ENCODE measurements around the gene RPL18A. TPM values are rescaled to one million over a fixed set of nuclear protein-coding genes. Genes with fewer than 3 reads are reported as not detected.
A peak's percentile ranks its signal among the peaks of the same experiment; 100 is the strongest.

The RPL18A gene
- total RNA-seq, 1 donor from 2014 or later = 1,135 TPM

DNA sequence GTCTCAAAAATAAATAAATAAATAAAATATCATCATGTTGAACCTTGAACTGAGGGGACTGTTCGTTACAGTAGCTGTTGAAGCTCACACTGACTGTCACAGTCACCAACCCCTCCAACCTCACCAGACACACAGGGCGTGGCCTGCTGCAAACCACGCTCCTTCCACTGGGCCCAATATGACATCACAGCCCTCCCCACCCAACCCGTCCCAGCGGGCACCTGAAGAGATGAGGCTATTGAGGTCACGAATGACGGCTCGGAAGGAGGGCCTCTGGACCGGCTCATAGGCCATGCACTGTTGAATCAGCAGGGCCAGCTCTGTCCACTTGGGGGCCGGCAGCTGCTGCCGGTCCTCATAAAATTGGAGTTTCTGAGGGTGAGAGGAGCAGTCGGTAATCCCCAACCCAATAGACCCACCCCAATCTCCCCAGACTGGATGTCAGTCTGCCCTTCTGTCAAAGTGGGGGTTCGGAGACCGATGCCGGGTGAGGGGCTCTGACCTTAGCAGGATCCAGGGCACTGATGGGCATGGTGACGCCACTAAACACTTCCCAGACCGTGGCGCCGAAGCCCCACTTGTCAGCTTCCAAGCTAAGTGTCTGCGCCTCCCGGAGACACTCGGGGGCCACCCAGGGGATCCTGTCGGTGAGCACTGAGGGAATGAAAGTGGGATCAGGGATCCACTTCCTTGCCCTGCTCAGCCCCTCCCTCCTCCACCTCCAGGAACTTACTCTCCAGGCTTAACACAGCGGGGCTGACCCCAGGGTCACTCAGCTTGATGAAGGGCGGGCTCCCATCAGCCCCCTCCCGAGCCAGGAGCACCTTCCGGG is 25.1 kb upstream of the RPL18A start:
- Mint-ChIP-seq H3K4me3 (ENCODE audit: unreplicated experiment) (no peak overlapping the region), H3K36me3 (ENCODE audit: unreplicated experiment) (peaks cover 7% of the 10 kb centered on the region), H3K27me3 (ENCODE audit: unreplicated experiment) (peaks cover 14% of the 10 kb centered on the region), H3K4me1 (ENCODE audit: low read depth, unreplicated experiment) (no peaks in the 10 kb centered on the region), H3K9me3 (ENCODE audit: unreplicated experiment) (peaks cover 8% of the 10 kb centered on the region), H3K27ac (ENCODE audit: unreplicated experiment) (no peak overlapping the region)
- no peak for DNase-seq
- TF ChIP-seq, protein P1, sequence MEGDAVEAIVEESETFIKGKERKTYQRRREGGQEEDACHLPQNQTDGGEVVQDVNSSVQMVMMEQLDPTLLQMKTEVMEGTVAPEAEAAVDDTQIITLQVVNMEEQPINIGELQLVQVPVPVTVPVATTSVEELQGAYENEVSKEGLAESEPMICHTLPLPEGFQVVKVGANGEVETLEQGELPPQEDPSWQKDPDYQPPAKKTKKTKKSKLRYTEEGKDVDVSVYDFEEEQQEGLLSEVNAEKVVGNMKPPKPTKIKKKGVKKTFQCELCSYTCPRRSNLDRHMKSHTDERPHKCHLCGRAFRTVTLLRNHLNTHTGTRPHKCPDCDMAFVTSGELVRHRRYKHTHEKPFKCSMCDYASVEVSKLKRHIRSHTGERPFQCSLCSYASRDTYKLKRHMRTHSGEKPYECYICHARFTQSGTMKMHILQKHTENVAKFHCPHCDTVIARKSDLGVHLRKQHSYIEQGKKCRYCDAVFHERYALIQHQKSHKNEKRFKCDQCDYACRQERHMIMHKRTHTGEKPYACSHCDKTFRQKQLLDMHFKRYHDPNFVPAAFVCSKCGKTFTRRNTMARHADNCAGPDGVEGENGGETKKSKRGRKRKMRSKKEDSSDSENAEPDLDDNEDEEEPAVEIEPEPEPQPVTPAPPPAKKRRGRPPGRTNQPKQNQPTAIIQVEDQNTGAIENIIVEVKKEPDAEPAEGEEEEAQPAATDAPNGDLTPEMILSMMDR (IDR thresholded peaks at IDR 0.05; ENCODE audit: partially characterized antibody, unreplicated experiment) = no peak

DNA sequence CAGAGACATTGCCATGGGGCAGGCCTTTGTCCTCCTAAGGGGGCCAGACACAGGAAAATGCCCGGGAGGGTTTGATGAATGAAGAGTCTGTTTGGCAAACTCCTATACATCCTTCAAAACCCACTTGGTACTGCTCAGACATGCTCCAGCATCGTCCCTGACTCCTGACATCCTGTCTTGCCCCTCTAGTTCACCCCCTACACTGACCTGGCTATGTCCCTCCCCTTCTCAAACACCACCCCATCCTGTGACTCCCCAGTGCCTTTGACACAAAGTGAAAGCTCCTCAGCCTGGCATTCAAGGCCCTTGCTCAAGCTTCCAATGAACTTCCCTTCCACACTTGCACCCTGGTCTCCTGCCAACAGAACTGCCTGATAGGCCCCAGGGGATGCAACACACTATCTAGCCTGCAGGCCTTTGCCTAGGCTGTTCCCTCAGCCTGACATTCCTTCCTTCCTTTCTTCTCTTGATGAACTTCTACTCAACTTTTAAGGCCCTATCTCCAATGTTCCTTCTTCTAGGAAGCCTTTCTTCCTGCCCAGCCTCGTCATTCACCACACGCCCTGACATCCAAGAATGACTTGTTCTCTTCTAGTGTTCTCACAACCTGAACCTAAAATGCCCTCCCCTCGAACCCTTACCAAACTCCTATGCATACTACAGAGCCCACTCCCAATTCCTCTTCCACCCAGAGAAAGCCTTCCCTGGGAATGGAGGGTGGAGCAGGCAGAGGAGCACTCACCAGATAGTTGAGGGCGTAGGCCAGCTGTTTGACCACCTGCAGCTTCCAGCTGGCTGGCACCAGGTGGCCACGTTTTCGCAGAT is 24.3 kb upstream of the RPL18A start:
- TF ChIP-seq, protein P1 (IDR thresholded peaks at IDR 0.05; ENCODE audit: partially characterized antibody, unreplicated experiment) = no peak
- peaks cover 8% of the 10 kb centered on the region for H3K9me3 Mint-ChIP-seq (ENCODE audit: unreplicated experiment)
- H3K27ac Mint-ChIP-seq (ENCODE audit: unreplicated experiment) = peak overlapping the region; percentile 59
- DNase-seq = no peak
- H3K36me3 Mint-ChIP-seq (ENCODE audit: unreplicated experiment) = peaks cover 7% of the 10 kb centered on the region
- peaks cover 18% of the 10 kb centered on the region for H3K27me3 Mint-ChIP-seq (ENCODE audit: unreplicated experiment)
- peak overlapping the region; percentile 61 for H3K4me3 Mint-ChIP-seq (ENCODE audit: unreplicated experiment)
- H3K4me1 Mint-ChIP-seq (ENCODE audit: low read depth, unreplicated experiment) = no peaks in the 10 kb centered on the region

DNA sequence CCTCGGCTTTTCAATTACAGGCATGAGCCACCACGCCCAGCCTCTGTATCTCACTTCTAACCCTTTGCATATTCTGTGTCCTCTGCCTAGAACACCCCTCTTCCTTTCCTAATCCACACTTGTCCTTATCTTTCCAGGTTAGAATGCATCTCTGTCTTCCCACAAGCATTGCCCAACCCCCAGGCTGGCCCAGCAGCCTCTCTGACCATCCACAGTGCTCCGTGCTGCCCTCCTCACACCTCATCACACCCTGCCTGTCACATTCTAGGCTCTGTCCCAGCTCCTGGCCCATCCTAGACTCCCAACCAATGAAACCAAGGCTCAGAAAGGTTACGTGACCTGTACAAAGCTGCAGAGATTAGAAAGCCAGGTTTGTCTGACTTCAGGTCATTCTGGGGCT is 23.2 kb upstream of the RPL18A start:
- H3K27me3 Mint-ChIP-seq (ENCODE audit: unreplicated experiment) = peaks cover 19% of the 10 kb centered on the region
- no peak overlapping the region for H3K4me3 Mint-ChIP-seq (ENCODE audit: unreplicated experiment)
- TF ChIP-seq, protein P1 (IDR thresholded peaks at IDR 0.05; ENCODE audit: partially characterized antibody, unreplicated experiment) = no peak

DNA sequence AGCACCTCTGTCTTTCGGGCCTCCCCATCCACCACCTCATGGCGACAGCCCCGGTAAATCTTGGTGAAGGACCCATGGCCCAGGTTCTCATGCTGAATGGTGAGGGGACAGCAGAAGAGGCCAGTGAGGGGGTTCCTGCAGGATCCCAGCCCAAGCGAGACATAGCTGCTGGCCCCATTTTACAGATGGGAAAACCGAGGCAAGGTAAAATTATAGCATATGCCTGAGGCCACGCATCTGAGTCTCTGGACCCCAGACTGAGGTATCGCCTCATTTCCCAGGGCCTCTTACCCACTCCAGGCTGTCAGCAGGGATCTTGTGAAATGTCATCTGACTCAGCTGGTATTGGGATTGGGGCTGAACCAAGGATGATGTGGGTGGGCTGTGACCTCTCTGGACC is 21.7 kb upstream of the RPL18A start:
- TF ChIP-seq, protein P1 (IDR thresholded peaks at IDR 0.05; ENCODE audit: partially characterized antibody, unreplicated experiment) = no peak
- no peaks in the 10 kb centered on the region for H3K4me1 Mint-ChIP-seq (ENCODE audit: low read depth, unreplicated experiment)
- H3K27ac Mint-ChIP-seq (ENCODE audit: unreplicated experiment) = no peak overlapping the region
- H3K36me3 Mint-ChIP-seq (ENCODE audit: unreplicated experiment) = peaks cover 4% of the 10 kb centered on the region
- no peak overlapping the region for H3K4me3 Mint-ChIP-seq (ENCODE audit: unreplicated experiment)
- peaks cover 15% of the 10 kb centered on the region for H3K27me3 Mint-ChIP-seq (ENCODE audit: unreplicated experiment)
- peaks cover 6% of the 10 kb centered on the region for H3K9me3 Mint-ChIP-seq (ENCODE audit: unreplicated experiment)
- no peak for DNase-seq

More for the DNA sequence above, 23.2 kb upstream of the RPL18A start:
- Mint-ChIP-seq H3K4me1 (ENCODE audit: low read depth, unreplicated experiment) (no peaks in the 10 kb centered on the region), H3K9me3 (ENCODE audit: unreplicated experiment) (peaks cover 8% of the 10 kb centered on the region), H3K27ac (ENCODE audit: unreplicated experiment) (no peak overlapping the region), H3K36me3 (ENCODE audit: unreplicated experiment) (peaks cover 7% of the 10 kb centered on the region)
- no peak for DNase-seq
